HG03097 (cell line): ENCODE results near the gene SMG6.
"Not testable (repeated sequence)": the region's sequence is repeated elsewhere in the genome, so short reads cannot be mapped to it uniquely, and the experiment has no call there.

Experiments used
- ATAC-seq: cut with Tn5 transposase; IDR thresholded peaks from one replicate; pipeline ENCODE4 v1.9.1; 2021; ENCODE audit not compliant: unreplicated experiment, low FRiP score

Gene SMG6

DNA sequence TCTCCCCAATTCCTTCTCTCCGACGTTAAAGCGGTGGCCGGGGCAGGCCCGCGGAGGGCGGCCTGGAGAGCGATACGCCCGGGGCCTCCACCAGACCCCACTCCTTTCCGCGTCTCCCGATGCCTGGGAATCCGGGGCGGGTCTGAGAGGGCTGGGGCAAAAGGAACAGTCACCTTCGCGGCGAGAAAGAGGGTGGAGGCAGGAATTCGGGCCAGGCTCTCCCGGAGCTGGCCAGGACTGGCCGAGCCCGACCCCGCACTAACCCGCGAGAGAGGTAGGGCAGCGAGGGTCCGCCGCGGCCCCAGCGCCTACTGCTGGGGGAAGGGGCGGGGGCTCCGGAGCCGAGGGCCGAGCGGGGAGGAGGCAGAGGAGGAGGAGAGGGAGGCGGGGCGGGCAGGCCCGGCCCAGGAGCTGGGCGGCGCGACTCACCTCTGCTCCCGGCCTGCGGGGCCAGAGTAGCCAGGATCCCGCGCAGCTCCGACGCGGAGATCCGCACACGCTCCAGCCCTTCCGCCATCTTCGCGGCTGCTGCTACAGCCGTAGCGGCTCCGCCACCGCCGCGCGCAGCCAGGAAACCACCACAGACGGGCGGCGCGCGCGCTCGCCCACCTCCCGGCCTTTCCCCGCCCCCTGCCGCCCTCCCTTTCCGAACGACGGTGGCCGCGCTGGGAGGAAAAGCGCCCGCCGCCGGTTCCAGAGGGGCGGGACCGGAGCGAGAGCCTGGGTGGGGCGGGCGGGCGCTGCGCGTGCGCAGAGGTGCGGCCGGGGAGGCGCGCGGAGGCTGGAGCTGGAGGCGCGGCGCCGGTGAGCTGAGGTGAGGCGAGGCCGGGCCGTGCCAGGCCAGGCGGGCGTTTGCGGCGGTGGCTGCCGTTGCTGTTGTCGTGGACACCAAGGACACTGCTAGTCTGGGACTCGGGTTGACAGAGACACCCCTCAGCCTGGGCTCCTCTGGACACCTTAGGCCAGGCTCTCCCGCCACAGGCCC is at the start of gene SMG6, which contains the start of gene SRR:
TSS of gene SMG6 (minus strand) at position 582 of the 985 bp plus-strand sequence. CDS start at position 517, 65 bp downstream.
TSS of gene SRR (plus strand) at position 747 of the 985 bp plus-strand sequence. CDS start 11,611 bp downstream, outside the sequence.
- peak; percentile 71 for ATAC-seq

DNA sequence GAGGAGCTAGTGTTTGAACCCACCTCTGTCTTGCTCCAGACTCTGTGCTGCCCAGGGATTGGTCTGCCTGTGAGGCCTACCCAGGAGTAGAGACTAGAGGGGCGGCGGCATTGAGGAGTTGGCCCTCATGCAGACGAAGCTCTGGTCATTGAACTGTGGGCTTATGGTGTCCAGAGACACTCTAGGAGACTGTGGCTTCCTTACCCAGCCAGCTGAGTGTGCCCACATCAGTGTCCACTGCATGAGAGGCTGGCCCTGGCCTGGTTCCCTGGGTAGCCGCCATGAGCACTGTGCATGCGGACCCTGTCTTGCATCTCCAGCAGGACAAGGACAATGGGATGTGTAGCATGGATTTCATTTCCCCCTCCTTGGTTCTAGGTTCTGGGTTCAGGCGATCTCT is 47.7 kb upstream of the SMG6 start:
- ATAC-seq, result no peak

DNA sequence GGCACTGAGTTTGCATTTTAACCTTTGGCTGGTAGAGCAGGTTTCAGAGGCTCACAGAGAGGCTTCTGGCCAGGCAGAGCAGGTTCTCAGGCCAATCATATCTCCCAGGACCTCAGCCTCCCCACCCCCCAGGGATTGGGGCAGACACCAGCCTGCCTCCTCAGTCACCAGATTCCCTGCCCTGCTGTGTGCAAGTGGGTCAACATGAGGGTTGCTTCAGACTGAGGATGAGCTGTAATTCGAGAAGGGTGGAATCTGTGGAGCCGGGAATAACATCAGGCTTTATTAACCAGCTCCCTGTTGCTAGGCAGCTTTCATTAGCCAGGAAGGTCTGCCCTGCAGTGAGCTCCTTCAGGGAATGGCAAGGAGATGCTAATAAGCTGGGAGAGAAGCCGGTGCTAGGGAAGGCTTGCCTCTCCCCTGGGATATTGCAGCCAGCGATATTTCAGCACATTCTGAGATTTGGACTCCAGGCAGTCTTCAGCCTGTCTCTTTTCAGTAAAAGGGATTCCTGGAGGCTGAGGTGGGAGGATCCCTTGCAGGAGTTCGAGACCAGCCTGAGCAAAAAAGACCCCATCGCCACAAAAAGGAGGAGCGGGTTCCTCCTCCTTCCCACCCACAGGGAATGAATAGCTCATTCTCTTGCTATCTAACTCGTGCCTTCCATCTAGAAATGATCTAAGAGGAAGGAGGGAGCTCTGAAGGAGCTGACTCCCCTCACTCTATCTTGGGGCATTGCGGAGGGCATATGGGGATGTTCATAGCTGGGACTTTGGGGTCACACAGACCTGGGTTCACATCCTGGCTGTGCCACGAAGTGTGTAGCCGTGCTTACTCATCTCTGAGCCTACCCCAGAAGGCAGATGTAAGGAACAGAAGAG is 44.5 kb upstream of the SMG6 start:
- ATAC-seq, result no peak

DNA sequence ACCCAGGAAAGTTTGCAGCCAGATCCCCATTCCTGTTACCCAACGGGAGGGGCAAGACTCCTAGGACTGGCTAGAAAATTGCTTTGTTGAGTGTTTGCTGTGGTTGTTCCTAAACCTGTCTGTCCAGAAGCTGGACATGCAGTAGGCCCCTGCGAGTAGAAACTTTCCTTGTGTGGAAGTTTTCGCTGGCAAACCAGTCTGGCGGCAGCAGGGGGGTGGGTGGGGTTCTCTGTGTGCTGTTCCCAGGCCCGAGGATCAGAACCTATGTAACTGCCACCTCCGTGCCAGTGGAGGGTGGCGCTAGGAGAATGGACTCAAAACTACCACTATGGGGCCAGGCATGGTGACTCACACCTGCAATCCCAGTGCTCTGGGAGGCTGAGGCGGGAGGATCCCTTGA is 42.9 kb upstream of the SMG6 start:
- no peak for ATAC-seq

DNA sequence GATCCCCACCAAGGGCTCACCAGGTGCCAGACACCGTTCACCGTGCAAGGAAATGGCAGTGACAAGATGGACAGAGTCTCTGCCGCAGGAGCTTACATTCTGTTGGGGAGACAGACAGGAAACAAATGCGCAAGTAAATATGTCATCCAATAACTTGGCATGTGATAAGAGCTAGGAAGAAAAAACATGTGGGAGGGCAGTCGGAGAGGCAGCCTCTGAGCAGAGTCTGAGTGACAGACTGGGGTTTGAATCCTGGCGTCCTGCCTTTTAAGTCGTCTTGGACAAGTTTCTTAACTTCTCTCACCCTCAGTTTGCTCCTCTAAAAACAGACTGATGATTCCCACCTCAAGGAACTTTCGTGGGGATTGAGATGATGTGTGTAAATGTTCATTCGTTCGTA is 40.9 kb upstream of the SMG6 start:
- ATAC-seq, result no peak

DNA sequence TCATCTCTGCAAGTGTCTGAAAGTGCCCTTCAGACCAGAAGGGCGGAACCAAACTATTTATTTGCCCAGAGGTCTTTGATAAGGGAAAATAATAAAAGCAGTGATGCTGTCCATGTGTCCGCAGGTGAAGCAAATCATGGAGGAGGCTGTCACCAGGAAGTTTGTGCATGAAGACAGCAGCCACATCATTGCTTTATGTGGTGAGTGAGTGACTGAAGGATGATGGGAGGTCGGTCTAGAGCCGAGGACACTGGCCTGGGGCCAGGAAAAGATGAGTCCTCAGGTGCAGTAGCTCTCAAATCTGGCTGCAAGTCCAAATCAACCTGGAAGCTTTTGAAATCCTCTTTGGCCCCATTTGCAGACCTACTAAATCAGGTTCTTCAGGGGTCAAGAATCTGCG is 39.8 kb upstream of the SMG6 start:
- ATAC-seq, result no peak

DNA sequence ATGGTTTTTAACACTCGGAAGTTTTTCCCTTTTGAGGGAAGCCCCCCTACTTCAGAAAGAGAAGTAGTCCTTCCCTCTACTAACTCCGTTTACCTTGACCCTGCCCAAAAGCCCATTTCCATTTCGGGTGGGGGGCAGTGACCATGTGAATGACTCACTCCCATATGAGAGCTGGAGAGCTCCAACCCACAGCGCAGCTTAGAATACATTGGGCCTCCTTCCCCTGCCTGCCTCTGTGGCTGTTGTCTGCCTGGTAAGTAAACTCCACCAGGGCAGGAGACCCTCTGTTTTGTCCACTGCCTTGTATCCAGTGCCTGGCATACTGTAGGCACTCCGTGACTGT is 34.7 kb upstream of the SMG6 start:
- no peak for ATAC-seq

DNA sequence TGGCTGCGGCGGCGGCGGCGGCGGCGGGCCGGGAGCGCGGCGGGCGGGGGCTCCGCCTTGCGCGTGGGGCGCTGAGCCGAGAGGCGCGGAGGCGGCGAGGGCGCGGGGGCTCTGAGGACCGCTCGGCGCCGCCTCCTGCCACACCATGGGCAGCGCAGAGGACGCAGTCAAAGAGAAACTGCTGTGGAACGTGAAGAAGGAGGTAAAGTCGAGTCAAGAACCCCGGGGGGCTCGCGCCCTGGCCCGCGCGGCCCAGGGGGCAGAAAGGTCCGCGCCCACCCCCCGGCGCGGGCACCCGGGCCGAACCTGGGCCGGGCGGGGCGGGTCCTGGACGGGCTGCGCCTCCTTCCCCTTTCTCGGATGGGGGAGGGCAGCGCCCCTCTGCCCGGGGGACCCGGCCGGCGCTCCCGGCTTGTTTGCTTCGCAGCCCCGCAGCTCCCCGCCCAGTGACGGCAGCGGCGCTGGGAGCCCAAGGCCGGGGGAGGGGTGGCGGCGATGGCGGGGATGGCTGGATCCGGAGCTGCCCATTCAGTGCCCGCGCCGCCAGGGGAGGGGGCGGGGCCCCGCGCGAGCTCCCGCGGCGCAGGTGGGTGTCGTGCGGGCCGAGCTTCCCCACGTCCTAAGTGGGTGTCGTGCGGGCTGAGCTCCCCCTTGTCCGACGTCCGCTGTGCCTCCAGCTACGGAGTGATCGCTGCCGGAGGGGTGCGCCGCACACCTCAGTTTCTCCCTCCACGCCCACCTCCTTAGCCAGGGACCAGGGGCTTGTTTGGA is 34.1 kb upstream of the SMG6 start:
- ATAC-seq, result no peak

DNA sequence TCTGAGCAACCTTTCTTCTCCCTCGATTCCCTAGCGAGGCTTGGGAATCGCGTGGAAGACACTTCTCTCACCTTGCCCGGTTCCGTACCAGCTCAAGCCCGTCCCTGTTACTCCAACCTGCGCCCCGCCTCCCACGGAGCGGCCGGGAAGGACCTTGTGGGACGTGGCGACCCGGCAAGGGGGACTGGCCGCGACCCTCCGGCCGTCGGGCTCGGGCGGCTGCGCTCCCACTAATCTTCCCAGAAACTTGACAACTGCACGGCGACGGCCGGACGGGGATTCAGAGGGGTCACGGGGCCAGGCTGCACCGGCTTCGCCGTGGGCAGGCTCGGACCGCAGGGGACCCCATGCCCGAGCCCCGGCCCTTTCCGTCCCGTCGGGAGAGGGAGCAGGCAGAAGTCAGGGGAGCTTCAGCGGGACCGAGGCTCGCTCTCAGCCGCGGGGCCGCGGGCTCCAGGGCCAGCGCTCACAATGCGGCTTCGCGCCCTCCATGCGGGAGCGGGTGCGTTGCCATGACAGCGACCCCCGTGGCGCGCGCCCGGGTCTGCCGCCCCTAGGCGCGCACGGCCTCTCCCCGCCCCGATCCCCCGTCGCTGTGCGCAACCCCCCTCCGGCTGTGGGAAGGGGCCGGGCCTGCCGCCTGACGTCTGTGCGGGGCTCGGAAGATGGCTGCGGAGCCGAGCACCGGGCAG is 33.4 kb upstream of the SMG6 start, which contains the start of gene SGSM2:
TSS of gene SGSM2 (plus strand) at position 650 of the 692 bp plus-strand sequence. CDS start 188 bp downstream, outside the sequence.
- ATAC-seq, result no peak

DNA sequence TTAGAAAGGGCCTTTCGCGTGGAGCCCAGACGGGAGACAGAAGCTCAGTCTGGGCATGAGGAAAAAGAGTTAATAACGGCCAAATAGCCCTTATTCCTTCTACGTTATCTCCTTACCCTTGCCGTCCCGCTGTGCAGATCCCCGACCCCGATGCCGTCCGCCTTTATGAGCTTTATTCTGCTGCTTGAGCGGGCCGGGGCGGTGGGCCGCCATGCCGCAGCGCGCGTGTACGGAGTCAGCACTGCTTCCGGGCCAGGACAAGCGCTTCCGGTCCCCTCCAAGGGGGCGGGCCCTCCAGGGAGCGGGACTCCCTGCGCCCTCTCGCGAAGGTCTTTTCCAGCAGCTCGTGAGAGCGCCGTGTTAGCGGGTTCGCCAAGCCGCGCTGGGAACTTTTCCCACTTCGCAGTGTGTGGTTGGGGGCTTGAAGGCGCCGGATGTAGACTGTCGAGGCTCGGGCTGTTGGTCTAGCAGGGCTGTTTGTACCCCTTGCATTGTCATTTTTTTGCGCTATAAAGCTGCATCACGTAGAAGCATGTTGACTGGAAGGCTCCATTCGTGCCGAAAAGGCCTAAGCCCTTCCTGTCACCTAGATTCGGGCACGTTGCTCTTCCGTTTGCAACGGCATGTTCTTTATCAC is 32.7 kb upstream of the SMG6 start, which contains the start of gene TSR1:
TSS of gene TSR1 (minus strand) at position 243 of the 637 bp plus-strand sequence. CDS start at position 213, 30 bp downstream.
- peak; percentile 78 for ATAC-seq

DNA sequence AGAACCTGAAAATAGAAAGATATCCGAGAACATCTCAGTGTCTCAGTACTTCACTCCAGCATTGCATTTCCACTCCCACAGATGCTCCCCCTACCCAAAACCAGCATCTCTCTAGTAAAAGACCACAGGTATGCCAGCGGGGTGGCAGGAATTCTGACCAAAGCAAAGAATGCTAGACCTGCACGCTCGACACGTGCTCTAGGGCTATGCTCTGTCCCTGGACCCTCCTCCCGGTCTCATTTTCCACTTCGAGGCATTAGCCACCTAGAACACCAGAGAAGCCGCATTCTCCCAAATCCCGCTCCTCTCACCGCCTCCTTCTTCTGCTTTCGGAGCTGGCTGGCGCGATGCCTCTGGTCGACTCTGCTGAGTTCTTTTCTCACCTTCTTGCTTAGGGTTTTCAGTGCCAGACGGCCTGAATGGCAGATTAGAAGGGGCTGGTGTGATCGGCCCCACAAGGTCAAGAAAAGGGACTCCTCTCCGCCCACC is 32.2 kb upstream of the SMG6 start:
- peak; percentile 3 for ATAC-seq

DNA sequence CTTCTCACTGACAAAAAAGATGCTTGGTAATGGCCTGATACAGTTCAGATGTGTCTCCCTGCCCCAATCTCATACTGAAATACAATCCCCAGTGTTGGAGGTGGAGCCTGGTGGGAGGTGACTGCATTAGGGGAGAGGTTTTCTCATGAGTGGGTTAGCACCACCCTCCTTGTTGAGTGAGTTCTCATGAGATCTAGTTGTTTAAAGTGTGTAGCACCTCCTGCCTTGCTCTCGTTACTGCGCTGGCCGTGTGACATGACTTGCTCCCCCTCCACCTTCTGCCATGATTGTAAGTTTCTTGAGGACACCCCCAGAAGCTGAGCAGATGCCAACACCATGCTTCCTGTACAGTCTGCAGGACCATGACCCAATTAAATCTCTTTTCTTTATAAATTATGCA is 27.7 kb upstream of the SMG6 start:
- ATAC-seq, result no peak

DNA sequence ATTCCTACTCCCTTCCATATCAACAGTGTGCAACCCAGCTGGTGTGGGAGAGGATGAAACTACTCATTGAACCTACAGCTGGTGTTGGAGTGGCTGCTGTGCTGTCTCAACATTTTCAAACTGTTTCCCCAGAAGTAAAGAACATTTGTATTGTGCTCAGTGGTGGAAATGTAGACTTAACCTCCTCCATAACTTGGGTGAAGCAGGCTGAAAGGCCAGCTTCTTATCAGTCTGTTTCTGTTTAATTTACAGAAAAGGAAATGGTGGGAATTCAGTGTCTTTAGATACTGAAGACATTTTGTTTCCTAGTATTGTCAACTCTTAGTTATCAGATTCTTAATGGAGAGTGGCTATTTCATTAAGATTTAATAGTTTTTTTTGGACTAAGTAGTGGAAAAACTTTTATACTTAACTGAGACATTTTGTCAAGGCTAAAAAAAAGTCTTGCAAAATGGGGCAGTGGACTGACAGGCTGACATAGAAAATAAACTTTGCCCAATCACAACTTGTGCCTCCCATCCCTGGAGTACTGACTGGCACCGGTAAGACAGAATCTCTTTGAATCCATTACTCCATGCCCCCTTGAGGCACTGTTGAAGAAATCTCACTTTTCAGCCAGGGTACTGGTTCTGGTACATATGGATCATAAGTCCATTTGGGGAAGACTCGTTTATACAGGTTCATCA is 20.2 kb upstream of the SMG6 start:
- no peak for ATAC-seq

DNA sequence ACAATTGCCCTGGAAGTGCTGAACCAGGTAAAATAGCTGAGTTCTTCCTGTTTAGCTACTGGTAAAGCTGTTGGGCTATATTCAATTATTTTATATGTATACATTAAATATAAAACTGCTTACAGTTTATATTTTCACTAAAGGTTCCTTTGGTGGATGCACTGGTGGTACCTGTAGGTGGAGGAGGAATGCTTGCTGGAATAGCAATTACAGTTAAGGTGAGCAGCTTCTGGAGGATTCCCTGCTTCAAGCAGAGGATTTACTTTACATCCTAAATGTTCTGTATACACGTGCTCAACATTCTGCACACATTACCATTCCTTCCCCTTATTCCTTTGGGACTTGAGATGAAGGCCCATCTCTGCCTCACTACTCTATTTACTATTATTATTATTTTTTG is 17.8 kb upstream of the SMG6 start:
- no peak for ATAC-seq

DNA sequence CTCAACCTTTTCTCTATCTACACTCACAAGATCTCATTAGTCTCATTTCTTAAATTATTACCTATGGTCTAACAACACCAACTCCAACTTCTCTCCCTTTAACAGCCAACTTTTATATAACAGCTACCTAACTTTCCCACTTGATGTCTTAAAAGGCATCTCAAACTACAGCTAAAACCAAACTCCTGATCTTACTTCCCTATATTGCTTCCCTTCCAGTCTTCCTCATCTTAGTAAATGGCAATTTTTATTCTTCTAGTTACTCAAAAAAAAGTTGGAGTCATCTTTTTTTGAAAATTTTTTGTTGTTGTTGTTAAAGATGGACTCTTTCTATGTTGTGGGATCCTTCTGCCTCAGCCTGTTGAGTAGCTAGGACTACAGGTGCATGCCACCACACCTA is 15.5 kb upstream of the SMG6 start:
- ATAC-seq, result no peak

DNA sequence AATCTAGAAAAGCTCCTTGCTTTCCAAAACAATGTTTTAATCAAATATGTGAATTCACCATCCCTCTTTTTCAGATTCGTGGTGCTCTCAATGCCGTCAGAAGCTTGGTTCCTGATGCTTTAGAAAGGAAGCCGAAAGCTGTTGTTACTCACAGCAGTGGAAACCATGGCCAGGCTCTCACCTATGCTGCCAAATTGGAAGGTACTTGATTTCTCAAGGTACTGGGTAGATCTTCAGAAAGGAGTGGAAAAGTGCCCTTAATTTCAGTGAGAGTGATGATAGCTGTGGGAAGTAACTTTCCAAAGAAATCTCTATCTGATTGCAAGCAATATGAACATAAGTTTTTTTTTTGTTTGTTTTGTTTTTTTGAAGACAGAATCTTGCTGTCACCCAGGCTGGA is 14.2 kb upstream of the SMG6 start:
- ATAC-seq, result no peak

DNA sequence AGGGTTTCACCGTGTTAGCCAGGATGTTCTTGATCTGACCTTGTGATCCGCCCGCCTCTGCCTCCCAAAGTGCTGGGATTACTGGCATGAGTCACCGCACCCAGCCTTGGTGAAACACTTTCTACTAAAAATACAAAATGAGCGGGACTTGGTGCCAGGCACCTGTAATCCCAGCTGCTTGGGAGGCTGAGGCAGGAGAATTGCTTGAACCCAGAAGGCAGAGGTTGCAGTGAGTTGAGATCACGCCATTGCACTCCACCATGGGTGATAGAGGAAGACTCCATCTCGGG is 13.3 kb upstream of the SMG6 start:
- ATAC-seq, result not testable (repeated sequence)

DNA sequence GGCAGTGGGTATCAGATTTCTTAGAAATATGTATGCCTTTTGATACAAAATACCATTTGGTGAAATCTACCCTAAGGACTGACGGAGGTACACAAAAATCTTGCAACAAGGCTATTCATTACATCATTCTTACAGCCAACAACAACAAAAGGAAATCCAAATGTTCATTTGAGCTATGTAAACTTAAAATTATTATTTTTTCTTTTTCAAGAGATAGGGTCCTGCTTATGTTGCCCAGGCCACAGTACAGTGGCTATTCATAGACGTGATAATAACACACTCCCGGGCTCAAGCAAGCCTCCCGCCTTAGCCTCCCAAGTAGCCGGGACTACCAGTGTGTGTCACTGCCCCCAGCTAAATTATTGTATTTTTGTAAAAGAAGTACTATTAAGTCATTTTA is 9.2 kb upstream of the SMG6 start:
- ATAC-seq, result no peak
